Medulla oblongata (tissue), 1 donor: ENCODE data around the gene KCNJ1.

Experiments used
- DNase-seq: peaks from one replicate; pipeline ENCODE4 v3.0.0-alpha.2; 2015; ENCODE audit errors: extremely low spot score

KCNJ1 gene

GRCh38 chr11:128901653-128902514 lies 34.8 kb upstream of the KCNJ1 start:
- DNase-seq, result no peak

- no peak for DNase-seq
Observed at GRCh38 chr11:128900468-128900867, 33.4 kb upstream of the KCNJ1 start.

GRCh38 chr11:128898580-128899344 lies 31.7 kb upstream of the KCNJ1 start:
- DNase-seq, result no peak

GRCh38 chr11:128897826-128898225 lies 30.7 kb upstream of the KCNJ1 start:
- DNase-seq, result no peak

- no peak for DNase-seq
Observed at GRCh38 chr11:128896356-128896755, 29.3 kb upstream of the KCNJ1 start.

- DNase-seq, result no peak
Observed at GRCh38 chr11:128895526-128895925, 28.4 kb upstream of the KCNJ1 start.

GRCh38 chr11:128894685-128895084 lies 27.6 kb upstream of the KCNJ1 start:
- DNase-seq, result no peak

- no peak for DNase-seq
Observed at GRCh38 chr11:128894286-128894681, 27.2 kb upstream of the KCNJ1 start.

GRCh38 chr11:128893578-128894285 lies 26.6 kb upstream of the KCNJ1 start:
- no peak for DNase-seq

- DNase-seq, result no peak
Observed at GRCh38 chr11:128892866-128893565, 25.9 kb upstream of the KCNJ1 start.

- DNase-seq, result peak; percentile 51
Observed at GRCh38 chr11:128891913-128892398, 24.9 kb upstream of the KCNJ1 start.

- no peak for DNase-seq
Observed at GRCh38 chr11:128890543-128891368, 23.7 kb upstream of the KCNJ1 start, which contains the start of gene KCNJ5. Gene KCNJ5, plus strand, starts transcription at chr11:128891356. Its CDS starts 19,918 bp downstream, at chr11:128911274.

GRCh38 chr11:128890216-128890542 lies 23.1 kb upstream of the KCNJ1 start:
- DNase-seq, result no peak

- no peak for DNase-seq
Observed at GRCh38 chr11:128889657-128890213, 22.6 kb upstream of the KCNJ1 start.

GRCh38 chr11:128888034-128888985 lies 21.2 kb upstream of the KCNJ1 start:
- DNase-seq, result no peak

GRCh38 chr11:128886406-128887124 lies 19.5 kb upstream of the KCNJ1 start:
- no peak for DNase-seq

GRCh38 chr11:128884703-128885338 lies 17.7 kb upstream of the KCNJ1 start:
- DNase-seq, result peak; percentile 84

GRCh38 chr11:128884054-128884453 lies 17.0 kb upstream of the KCNJ1 start:
- no peak for DNase-seq
